PFSK-1 (cell line): ENCODE results near the gene KIRREL2.

Experiments used
- FOXP2 ChIP-seq: optimal IDR thresholded peaks from 2 replicates; pipeline ENCODE3; 2011; ENCODE audit warnings: borderline replicate concordance, control low read depth, inconsistent platforms; ENCODE audit not compliant: insufficient read depth; ENCODE audit errors: extremely low read length, extremely low read depth
- POLR2AphosphoS5 ChIP-seq: IDR thresholded peaks from 2 replicates; pipeline ENCODE4 v1.6.1; 2012; ENCODE audit warnings: low read depth, mild to moderate bottlenecking, control low read depth, low read length, moderate library complexity
- SIN3A ChIP-seq: IDR thresholded peaks from 2 replicates; pipeline ENCODE4 v1.6.1; 2012; ENCODE audit warnings: mild to moderate bottlenecking, low read length, moderate library complexity, borderline replicate concordance; ENCODE audit not compliant: insufficient read depth
- TAF1 ChIP-seq: IDR thresholded peaks from 2 replicates; pipeline ENCODE4 v1.6.1; 2012; ENCODE audit warnings: low read length, control low read depth, borderline replicate concordance; ENCODE audit not compliant: insufficient read depth
- TF ChIP-seq, protein P1 (sequence below), 2 experiments: IDR thresholded peaks; 2 replicates each; pipeline versions ENCODE4 v1.6.1 to v1.8.0; 2011 to 2012; ENCODE audit warnings: low read depth in 2 of 2, low read length in 2 of 2, control low read depth in 1 of 2, inconsistent platforms in 1 of 2, mild to moderate bottlenecking in 1 of 2, moderate library complexity in 1 of 2; ENCODE audit not compliant: insufficient read depth in 1 of 2

DNA sequence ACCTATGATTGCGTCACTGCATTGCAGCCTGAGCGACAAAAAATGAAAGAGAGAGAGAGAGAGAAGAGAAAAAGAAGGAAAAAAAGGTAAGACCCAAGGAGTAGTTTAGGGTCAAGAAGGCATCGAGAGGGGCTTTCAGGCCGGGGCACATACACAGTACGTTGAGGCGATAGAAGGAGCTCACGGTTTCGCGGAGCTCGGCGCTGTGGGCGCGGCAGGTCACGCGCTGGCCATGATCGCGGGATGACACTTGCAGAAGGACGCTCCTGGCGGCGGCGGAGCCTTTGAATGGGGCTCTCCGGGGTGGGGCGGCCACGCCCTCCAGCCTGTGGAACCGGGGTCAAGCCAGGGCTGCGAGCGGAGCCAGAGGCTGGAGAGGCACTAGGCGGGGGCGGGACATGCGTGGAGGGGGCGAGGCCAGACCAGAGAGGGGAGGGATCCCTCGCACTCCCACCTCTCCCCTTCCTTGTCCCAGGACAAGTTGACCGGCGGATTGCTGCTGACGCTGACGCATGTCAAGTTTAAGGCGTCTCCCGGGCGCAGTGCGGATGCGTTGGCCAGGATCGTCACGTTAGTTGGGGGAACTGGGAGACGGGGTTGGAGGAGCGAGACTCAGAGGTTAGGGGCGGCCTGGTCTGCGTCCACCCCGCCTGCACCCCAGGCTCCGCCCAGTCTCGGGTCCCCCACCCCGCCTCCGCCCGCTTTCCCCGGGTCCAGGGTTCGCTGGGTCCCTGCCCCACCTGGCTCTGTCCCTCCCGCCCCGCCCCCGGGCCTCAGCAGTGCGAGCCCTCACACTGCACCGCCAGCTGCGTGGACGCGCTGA, 11.3 kb upstream of the KIRREL2 start:
- no peak for TF ChIP-seq SIN3A
- TF ChIP-seq POLR2AphosphoS5 = no peak
- TF ChIP-seq, protein P1, sequence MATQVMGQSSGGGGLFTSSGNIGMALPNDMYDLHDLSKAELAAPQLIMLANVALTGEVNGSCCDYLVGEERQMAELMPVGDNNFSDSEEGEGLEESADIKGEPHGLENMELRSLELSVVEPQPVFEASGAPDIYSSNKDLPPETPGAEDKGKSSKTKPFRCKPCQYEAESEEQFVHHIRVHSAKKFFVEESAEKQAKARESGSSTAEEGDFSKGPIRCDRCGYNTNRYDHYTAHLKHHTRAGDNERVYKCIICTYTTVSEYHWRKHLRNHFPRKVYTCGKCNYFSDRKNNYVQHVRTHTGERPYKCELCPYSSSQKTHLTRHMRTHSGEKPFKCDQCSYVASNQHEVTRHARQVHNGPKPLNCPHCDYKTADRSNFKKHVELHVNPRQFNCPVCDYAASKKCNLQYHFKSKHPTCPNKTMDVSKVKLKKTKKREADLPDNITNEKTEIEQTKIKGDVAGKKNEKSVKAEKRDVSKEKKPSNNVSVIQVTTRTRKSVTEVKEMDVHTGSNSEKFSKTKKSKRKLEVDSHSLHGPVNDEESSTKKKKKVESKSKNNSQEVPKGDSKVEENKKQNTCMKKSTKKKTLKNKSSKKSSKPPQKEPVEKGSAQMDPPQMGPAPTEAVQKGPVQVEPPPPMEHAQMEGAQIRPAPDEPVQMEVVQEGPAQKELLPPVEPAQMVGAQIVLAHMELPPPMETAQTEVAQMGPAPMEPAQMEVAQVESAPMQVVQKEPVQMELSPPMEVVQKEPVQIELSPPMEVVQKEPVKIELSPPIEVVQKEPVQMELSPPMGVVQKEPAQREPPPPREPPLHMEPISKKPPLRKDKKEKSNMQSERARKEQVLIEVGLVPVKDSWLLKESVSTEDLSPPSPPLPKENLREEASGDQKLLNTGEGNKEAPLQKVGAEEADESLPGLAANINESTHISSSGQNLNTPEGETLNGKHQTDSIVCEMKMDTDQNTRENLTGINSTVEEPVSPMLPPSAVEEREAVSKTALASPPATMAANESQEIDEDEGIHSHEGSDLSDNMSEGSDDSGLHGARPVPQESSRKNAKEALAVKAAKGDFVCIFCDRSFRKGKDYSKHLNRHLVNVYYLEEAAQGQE (IDR thresholded peaks at IDR 0.05; ENCODE audit: insufficient read depth in 1 of 2, low read depth in 2 of 2, low read length in 2 of 2) = no peak; a peak in 2 of 4 replicates
- no peak for TF ChIP-seq TAF1
- no peak for TF ChIP-seq FOXP2
